Body of pancreas (tissue), 4 donors: ENCODE measurements around the gene ADAMTS17.
A peak's percentile ranks its signal among the peaks of the same experiment; 100 is the strongest.

Experiments used
- POLR2A ChIP-seq, 3 donors: fragments of 450-650 bp; IDR thresholded peaks; one replicate each; pipeline ENCODE4 v1.6.1; 2016; ENCODE audit warnings: antibody characterized with exemption in 3 of 3, mild to moderate bottlenecking in 2 of 3
- TF ChIP-seq, protein P1 (sequence below), 7 experiments: fragments of 450-650 bp in 4 of 7; fragments of 200-600 bp in 3 of 7; sonication (generic) in 3 of 7; IDR thresholded peaks; one replicate each; pipeline ENCODE4 v1.5.1; 2016 to 2019; ENCODE audit warnings: antibody characterized with exemption in 7 of 7

DNA sequence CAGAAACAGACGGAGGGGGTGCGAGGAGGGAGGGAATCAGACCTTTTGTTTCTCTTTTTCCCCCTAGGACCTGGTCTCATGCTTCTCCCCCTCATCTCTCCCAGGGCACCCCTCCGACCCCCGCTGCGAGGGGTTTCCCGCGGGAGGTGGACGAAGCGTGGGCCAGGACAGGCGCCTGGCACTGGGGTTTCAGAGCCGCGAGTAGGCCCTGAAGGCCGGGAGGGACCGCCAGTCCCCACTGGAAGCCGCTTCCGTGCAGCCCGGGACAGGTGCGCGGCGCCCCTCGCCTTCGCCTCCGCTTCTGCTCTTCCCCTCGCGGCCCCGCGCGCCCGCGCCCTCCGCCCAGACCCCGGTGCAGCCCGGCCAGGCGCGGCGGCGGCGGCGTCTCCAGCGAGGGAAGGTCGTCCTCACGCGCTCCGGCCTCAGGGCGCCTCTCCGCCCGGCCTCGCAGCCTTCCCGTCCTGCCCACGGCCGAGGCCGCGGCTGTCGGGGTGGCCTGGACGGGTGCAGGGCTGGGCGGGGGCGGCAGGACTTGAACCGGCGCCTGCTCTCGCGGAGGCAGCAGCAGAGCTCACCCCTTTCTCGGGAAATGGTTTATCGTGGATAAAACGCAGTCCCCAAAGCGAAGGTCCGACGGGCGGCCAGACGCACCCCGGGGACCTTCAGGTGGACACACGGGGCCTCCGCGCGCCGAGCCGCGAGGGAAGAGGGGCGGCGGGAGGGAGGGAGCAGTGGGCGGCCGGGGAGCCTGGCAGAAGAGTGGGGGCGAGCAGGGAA is 31.5 kb upstream of the ADAMTS17 start:
- TF ChIP-seq, protein P1, sequence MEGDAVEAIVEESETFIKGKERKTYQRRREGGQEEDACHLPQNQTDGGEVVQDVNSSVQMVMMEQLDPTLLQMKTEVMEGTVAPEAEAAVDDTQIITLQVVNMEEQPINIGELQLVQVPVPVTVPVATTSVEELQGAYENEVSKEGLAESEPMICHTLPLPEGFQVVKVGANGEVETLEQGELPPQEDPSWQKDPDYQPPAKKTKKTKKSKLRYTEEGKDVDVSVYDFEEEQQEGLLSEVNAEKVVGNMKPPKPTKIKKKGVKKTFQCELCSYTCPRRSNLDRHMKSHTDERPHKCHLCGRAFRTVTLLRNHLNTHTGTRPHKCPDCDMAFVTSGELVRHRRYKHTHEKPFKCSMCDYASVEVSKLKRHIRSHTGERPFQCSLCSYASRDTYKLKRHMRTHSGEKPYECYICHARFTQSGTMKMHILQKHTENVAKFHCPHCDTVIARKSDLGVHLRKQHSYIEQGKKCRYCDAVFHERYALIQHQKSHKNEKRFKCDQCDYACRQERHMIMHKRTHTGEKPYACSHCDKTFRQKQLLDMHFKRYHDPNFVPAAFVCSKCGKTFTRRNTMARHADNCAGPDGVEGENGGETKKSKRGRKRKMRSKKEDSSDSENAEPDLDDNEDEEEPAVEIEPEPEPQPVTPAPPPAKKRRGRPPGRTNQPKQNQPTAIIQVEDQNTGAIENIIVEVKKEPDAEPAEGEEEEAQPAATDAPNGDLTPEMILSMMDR (IDR thresholded peaks at IDR 0.05), result no peak
- TF ChIP-seq POLR2A (IDR thresholded peaks at IDR 0.05), result peak in 2 of 3 donors; percentile 16 to 31
